ENCODE data around the gene CDC14B.

GRCh38 chr9:96616817-96617438 is 2.7 kb downstream of the CDC14B start:
- TF ChIP-seq REST (IDR thresholded peaks at IDR 0.05) (no peak), CTCF (IDR thresholded peaks at IDR 0.05; ENCODE audit: low read depth, low read length, missing input control) (no peak), GABPA (IDR thresholded peaks at IDR 0.05 in 1 of 2, conservative IDR thresholded peaks at IDR 0.05 in 1 of 2) (no peak), SP1 (IDR thresholded peaks at IDR 0.05) (no peak), TAF1 (conservative IDR thresholded peaks at IDR 0.05) (no peak), HNF4G (IDR thresholded peaks at IDR 0.05) (no peak), EGR1 (IDR thresholded peaks at IDR 0.05; ENCODE audit: low read depth in 2 of 2) (no peak), RAD21 (IDR thresholded peaks at IDR 0.05) (no peak), FOXA1 (IDR thresholded peaks at IDR 0.05) (no peak), HNF4A (conservative IDR thresholded peaks at IDR 0.05) (no peak), YY1 (IDR thresholded peaks at IDR 0.05) (no peak)

Measured in liver (tissue), 3 donors.